ENCODE data around the gene PROCA1. TPM values are rescaled to one million over a fixed set of nuclear protein-coding genes. Genes with fewer than 3 reads are reported as not detected.
"Not testable (repeated sequence)": the region's sequence is repeated elsewhere in the genome, so short reads cannot be mapped to it uniquely, and the experiment has no call there.

Gene PROCA1
- total RNA-seq, 1 donor from 2014 or later: 0.51 TPM

DNA sequence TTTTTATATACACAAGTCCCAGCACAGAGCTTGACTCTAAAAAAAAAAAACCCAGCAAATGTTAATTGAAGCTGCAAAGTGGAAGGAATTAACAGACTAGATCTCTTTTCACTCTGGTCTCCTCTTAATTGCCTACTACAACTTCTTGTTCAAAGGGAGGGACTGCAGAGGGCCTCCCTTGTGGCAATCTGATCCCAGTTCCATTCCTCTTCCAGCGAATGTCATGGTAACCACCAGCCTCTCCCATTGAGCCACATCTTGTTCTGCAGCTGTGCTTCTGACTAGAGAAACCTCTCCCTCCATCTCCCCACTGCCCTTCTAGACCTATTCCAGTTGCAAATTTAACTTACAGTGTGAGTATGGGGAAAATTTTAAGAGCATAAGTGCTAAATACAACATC, 43.8 kb downstream of the PROCA1 start:
- DNase-seq: no peak

GRCh38 chr17:28665994-28666393, 45.7 kb downstream of the PROCA1 start:
- no peak for DNase-seq

DNA sequence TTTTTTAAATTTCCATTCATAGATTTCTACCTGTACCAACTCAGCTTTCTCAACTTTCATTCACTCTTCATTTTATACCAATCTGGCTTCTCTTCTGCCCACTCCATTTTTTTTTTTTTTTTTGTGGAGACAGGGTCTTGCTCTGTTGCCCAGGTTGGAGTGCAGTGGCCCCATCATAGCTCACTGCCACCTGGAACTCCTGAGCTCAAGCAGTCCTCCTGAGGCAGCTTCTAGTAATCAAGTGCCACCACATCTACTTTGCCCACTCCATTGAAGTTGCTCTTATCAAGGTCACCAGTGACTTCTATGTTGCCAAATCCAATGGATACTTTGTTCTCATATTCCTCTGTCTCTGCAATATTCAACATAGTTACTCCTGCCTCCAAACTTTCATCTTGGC, 48.0 kb downstream of the PROCA1 start:
- no peak for DNase-seq

DNA sequence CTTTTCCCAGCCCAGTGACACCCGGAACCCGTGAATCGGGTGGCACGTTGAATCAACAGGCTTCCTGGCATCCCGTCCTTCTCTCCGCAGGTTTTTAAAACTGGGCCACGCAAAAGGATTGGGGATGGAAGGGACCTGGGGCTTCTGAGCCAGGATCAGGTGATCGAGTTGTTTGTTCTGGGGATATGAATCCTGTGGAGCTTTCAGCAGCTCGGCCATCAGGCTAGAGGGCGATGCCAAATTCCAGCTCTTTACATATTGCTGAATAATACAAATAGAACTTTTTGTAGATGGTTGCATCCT, 49.2 kb downstream of the PROCA1 start:
- no peak for DNase-seq

DNA sequence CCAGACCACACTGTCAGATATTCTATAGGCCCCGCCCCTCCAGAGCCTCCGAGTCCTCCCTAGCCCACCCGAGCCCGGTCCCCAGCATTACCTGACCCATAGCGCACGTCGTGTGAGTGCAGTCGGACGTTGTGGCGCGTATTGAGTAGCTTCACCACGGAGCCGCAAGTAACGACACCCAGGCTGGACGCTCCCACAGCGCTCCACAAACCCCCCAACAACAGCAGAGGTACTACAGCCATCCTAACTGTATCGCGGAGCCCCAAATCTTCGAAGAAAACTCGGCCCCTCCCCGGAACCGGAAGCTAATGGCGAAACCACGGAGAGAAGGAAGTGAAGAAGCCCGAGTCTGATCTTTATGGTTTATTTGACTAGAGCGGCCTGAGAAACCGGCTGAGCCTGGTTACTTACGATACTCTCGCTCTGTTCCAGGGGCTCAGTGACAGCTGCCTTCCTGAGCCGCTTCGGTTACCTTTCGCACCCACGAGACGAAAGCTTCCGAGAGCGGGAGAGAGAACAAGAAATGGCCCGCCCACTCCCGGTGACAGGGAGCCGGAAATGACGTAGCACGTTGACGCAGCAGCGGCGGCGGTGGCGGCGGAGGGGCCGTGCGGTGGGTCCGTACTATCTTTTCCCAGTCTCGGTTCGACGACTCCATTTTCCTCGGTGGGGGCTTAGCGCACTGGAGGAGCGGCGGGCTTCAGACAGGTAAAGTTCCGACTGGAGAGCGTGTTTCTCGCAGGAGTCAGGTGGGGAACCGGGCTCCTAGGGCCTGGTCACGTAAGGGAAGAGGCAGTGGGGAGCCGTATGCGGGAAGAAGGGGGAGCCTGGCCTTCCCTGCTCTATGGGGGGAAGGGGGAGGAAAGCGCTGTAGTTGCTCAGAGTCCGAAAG, 49.8 kb downstream of the PROCA1 start, which contains the start of the genes SDF2 and SUPT6H:
TSS of gene SDF2 (minus strand) at position 272 of the 892 bp plus-strand sequence. CDS start at position 242, 30 bp downstream.
TSS of gene SUPT6H (plus strand) at position 571 of the 892 bp plus-strand sequence. CDS start 11,197 bp downstream, outside the sequence.
- DNase-seq: peak; percentile 92

GRCh38 chr17:28659497-28659881, 52.2 kb downstream of the PROCA1 start:
- not testable (repeated sequence) for DNase-seq

GRCh38 chr17:28658766-28659496, 52.8 kb downstream of the PROCA1 start:
- DNase-seq: not testable (repeated sequence)

- DNase-seq: not testable (repeated sequence)
These were observed 53.3 kb downstream of the PROCA1 start for GRCh38 chr17:28658342-28658741.

DNA sequence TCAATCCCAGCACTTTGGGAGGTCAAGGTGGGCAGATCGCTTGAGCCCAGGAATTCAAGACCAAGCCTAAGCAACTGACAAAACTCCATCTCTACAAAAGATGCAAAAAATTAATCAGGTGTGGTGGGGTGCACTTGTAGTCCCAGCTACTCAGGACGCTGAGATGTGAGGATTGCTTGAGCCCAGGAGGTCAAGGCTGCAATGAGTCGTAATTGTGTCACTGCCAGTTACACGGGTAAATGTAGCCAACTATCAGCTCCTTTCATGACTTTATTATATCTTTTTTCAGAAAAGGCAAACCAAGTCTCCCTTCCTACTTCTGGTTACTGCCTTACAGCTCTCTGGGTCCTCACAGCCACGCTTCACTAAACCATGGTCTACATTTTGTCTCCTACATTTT, 53.9 kb downstream of the PROCA1 start:
- no peak for DNase-seq

DNA sequence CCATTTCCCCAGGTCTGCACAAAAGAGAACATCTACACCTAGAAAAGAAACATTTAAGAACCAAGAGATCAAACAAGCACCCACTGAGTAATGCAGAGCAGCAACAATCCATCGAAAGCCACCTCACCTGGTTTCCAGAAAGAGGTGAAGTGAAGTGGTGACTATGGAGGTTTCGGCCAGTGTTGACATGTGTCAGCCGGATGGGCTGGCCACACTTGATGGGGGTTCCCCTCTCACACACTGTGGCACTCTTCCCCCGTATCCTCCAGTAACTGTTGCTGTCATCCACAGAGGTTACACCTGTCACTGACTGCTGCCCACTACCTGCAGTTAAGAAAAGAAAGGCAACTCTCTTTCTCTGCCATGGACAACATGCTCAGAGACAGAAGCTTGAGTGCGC, 56.5 kb downstream of the PROCA1 start:
- DNase-seq: no peak

Other genes starting within 250 kb of the PROCA1 start
- not detected in 2 replicates for gene SLC13A2, start 238.2 kb downstream of the PROCA1 start, total RNA-seq
- not detected in 2 replicates for gene FOXN1, start 205.5 kb downstream of the PROCA1 start, total RNA-seq
- 31.9 and 32.0 TPM in 2 replicates for gene UNC119, start 159.3 kb downstream of the PROCA1 start, total RNA-seq
- gene PIGS, start 140.4 kb downstream of the PROCA1 start, total RNA-seq: 65.9 and 86.0 TPM in 2 replicates
- 23.5 and 29.9 TPM in 2 replicates for gene ALDOC, start 135.0 kb downstream of the PROCA1 start, total RNA-seq
- gene SPAG5, start 112.9 kb downstream of the PROCA1 start, total RNA-seq: 10.6 and 47.7 TPM in 2 replicates
- gene RSKR, start 97.7 kb downstream of the PROCA1 start, total RNA-seq: 4.7 and 8.3 TPM in 2 replicates
- 163 and 213 TPM in 2 replicates for gene BLTP2, start 66.7 kb downstream of the PROCA1 start, total RNA-seq
- gene SDF2, start 50.0 kb downstream of the PROCA1 start, total RNA-seq: 48.9 and 79.5 TPM in 2 replicates
- gene SUPT6H, start 49.7 kb downstream of the PROCA1 start, total RNA-seq: 42.2 and 75.9 TPM in 2 replicates
- 25.6 and 36.9 TPM in 2 replicates for gene RAB34, start 6.0 kb upstream of the PROCA1 start, total RNA-seq
- gene RPL23A, start 8.1 kb upstream of the PROCA1 start, total RNA-seq: 777 and 912 TPM in 2 replicates
- 0.85 and 0.93 TPM in 2 replicates for gene TLCD1, start 14.3 kb upstream of the PROCA1 start, total RNA-seq
- gene NEK8, start 16.9 kb upstream of the PROCA1 start, total RNA-seq: 2.9 and 3.9 TPM in 2 replicates
- 32.1 and 37.4 TPM in 2 replicates for gene TRAF4, start 32.1 kb upstream of the PROCA1 start, total RNA-seq
- gene FAM222B, start 130.9 kb upstream of the PROCA1 start, total RNA-seq: 9.5 and 14.6 TPM in 2 replicates
- gene ERAL1, start 143.1 kb upstream of the PROCA1 start, total RNA-seq: 37.8 and 49.1 TPM in 2 replicates
- gene FLOT2, start 185.8 kb upstream of the PROCA1 start, total RNA-seq: 130 and 195 TPM in 2 replicates
- 18.7 and 20.5 TPM in 2 replicates for gene DHRS13, start 191.2 kb upstream of the PROCA1 start, total RNA-seq
- 16.8 and 25.8 TPM in 2 replicates for gene PHF12, start 239.6 kb upstream of the PROCA1 start, total RNA-seq